ENCODE results near the gene TPRG1L. TPM values are rescaled to one million over a fixed set of nuclear protein-coding genes. Genes with fewer than 3 reads are reported as not detected.

Gene TPRG1L
- total RNA-seq, 6 experiments from 2014 or later, result 51.8 to 63.5 (median 58.0) TPM

DNA sequence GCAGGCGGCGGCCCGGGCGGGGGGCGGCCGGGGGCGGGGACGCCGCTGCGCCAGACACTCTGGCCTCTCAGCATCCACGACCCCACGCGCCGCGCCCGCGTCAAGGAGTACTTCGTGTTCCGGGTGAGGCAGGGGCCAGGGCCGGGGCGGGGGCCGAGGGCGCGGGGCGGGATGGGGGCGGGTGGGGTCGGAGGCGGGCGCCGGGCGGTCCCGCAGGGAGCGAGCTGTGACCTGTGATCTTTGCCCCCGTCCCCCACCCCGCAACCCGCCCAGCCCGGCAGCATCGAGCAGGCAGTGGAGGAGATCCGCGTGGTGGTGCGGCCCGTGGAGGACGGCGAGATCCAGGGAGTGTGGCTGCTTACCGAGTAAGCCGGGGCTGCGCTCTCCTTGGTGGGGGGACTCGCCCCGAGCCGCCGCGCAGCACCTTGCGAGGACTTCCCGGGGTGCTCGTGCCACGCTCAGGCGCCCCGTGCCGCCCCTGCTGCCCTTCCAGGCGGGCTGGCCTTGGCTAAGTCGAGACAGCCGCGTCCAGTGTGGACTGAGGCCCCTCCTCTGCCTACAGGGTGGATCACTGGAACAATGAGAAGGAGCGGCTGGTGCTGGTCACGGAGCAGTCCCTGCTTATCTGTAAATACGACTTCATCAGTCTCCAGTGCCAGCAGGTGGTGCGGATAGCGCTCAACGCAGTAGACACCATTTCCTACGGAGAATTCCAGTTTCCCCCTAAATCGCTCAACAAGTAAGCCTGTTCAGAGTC is 514 bp downstream of the TPRG1L start:
- Mint-ChIP-seq H3K4me1 (ENCODE audit: low read depth) (peaks cover 30% of the 10 kb centered on the region), H3K36me3 (ENCODE audit: low read depth) (peaks cover 4% of the 10 kb centered on the region; the same call in 1 of the 2 replicates), H3K27me3 (ENCODE audit: insufficient read depth) (peaks cover 2% of the 10 kb centered on the region), H3K4me3 (peak overlapping the region; percentile 84), H3K9me3 (no peaks in the 10 kb centered on the region), H3K27ac (peak overlapping the region; percentile 43; the same call in 1 of the 2 replicates)
- TF ChIP-seq CTCF (IDR thresholded peaks at IDR 0.05), result peak; percentile 11; the same call in 1 of the 2 replicates
- peak; percentile 39 for DNase-seq

DNA sequence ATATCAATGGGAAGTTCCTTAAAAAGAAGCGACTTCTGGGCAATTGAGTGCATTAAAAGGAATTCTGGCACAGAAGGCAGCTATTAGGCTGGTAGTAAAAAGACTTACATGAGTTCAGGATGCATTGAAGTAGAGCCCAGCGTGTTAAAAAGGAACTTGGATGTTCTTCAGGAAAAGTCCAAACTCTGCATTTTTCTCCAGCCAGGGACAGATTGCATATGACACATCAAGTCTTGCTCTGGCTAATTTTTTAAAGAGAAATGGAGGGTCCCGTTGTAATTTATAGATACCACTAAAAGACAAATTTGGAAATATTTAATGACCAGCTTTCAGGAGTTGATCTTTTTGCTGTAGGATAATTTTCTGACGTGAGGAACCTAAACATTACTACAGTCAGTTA is 1.2 kb downstream of the TPRG1L start:
- Mint-ChIP-seq H3K4me1 (ENCODE audit: low read depth) (peaks cover 30% of the 10 kb centered on the region), H3K27ac (peak overlapping the region; percentile 43; the same call in 1 of the 2 replicates), H3K27me3 (ENCODE audit: insufficient read depth) (no peaks in the 10 kb centered on the region; the same call in none of the 2 replicates), H3K4me3 (peak overlapping the region; percentile 84), H3K9me3 (no peaks in the 10 kb centered on the region), H3K36me3 (ENCODE audit: low read depth) (peaks cover 4% of the 10 kb centered on the region; the same call in 1 of the 2 replicates)
- TF ChIP-seq CTCF (IDR thresholded peaks at IDR 0.05), result no peak
- no peak for DNase-seq

GRCh38 chr1:3627515-3628253 is 2.9 kb downstream of the TPRG1L start:
- Mint-ChIP-seq H3K36me3 (ENCODE audit: low read depth) (peaks cover 4% of the 10 kb centered on the region; the same call in 1 of the 2 replicates), H3K27me3 (ENCODE audit: insufficient read depth) (no peaks in the 10 kb centered on the region; the same call in none of the 2 replicates), H3K9me3 (no peaks in the 10 kb centered on the region), H3K27ac (no peak overlapping the region), H3K4me3 (no peak overlapping the region), H3K4me1 (ENCODE audit: low read depth) (peaks cover 25% of the 10 kb centered on the region)
- no peak for DNase-seq
- no peak for TF ChIP-seq CTCF (IDR thresholded peaks at IDR 0.05)

DNA sequence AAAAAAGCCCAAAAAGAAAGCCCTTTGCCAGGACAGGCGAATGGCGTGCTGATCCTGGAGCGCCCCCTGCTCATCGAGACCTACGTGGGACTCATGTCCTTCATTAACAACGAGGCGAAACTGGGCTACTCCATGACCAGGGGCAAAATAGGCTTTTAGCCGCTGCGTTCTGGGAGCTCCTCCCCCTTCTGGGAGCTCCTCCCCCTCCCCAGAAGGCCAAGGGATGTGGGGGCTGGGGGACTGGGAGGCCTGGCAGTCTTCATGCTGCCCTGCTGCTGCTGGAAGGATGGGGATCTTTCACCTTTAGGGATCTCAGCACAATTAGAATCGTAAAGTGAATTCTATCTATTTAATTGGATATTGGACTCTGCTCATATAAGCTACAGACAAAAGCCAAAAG is 3.6 kb downstream of the TPRG1L start:
- Mint-ChIP-seq H3K27ac (no peak overlapping the region), H3K27me3 (ENCODE audit: insufficient read depth) (no peaks in the 10 kb centered on the region; the same call in none of the 2 replicates), H3K36me3 (ENCODE audit: low read depth) (peaks cover 4% of the 10 kb centered on the region; the same call in 1 of the 2 replicates), H3K4me1 (ENCODE audit: low read depth) (peaks cover 17% of the 10 kb centered on the region), H3K4me3 (no peak overlapping the region), H3K9me3 (no peaks in the 10 kb centered on the region)
- no peak for DNase-seq
- TF ChIP-seq CTCF (IDR thresholded peaks at IDR 0.05), result no peak

DNA sequence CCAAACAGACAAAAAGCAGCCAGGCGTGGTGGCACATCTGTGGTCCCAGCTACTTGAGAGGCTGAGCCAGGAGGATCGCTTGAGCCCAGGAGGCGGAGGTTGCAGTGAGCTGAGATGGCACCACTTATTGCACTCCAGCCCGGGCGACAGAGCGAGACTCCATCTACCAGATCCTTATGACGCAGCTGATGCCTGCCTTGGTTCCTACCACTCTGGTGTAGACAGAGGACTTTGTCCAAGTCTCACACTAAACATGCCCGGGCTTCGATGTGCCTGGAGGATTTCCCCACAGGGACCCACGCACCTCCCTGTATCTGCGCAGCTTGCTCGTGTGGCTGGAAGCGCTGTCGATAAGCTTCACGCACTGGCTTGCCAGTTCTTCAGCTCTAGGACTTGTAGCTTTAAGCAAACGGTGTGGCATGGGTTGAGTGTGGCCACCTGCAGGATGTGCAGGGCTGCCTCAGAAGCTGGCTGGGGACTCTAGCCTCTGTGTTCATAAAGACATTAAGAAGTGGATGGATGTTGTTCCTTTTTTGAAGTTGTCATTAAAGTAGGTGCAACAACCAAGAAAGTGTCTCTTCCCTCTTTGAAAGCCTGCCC is 4.8 kb downstream of the TPRG1L start:
- H3K4me1 Mint-ChIP-seq (ENCODE audit: low read depth), result peaks cover 10% of the 10 kb centered on the region
- no peaks in the 10 kb centered on the region for H3K9me3 Mint-ChIP-seq
- DNase-seq, result no peak
- H3K27me3 Mint-ChIP-seq (ENCODE audit: insufficient read depth), result no peaks in the 10 kb centered on the region; the same call in none of the 2 replicates
- no peak overlapping the region for H3K27ac Mint-ChIP-seq
- no peak overlapping the region for H3K4me3 Mint-ChIP-seq
- H3K36me3 Mint-ChIP-seq (ENCODE audit: low read depth), result peaks cover 4% of the 10 kb centered on the region; the same call in 1 of the 2 replicates
- TF ChIP-seq CTCF (IDR thresholded peaks at IDR 0.05), result no peak
